B cell (primary cell): ENCODE data around the gene GPC2. TPM values are rescaled to one million over a fixed set of nuclear protein-coding genes. Genes with fewer than 3 reads are reported as not detected.
A peak's percentile ranks its signal among the peaks of the same experiment; 100 is the strongest.

ENCODE experiments used
- ATAC-seq: fragments of 200-7000 bp; cut with Tn5 transposase; one replicate; pipeline ENCODE4 v1.10.0; 2021; ENCODE audit warnings: low read depth, mild to moderate bottlenecking, moderate number of reproducible peaks, moderate library complexity
- CTCF ChIA-PET: fragments of 350-600 bp; sonication (Branson Sonifier 250); formaldehyde crosslinking; loops from one replicate; lab custom pipeline; 2021; ENCODE audit warnings: antibody characterized with exemption, inconsistent platforms; lab: Charles Lee
- POLR2A ChIA-PET: fragments of 350-600 bp; sonication (Branson Sonifier 250); formaldehyde crosslinking; loops from one replicate; lab custom pipeline; 2021; ENCODE audit warnings: antibody characterized with exemption; lab: Charles Lee
- DNase-seq: peaks from one replicate; pipeline ENCODE4 v3.0.0; 2013
- H2AFZ ChIP-seq: 2 replicates; pipeline ENCODE4 v1.6.1; 2012; ENCODE audit warnings: mild to moderate bottlenecking, low read depth, low read length; ENCODE audit not compliant: insufficient read depth, poor library complexity, severe bottlenecking
- H3K27ac ChIP-seq, 2 donors: 1 replicate in 1 of 2; 2 replicates in 1 of 2; pipeline ENCODE4 v1.5.1; 2012 to 2013; ENCODE audit warnings: low read length in 2 of 2, mild to moderate bottlenecking in 2 of 2, moderate library complexity in 1 of 2
- H3K27me3 ChIP-seq, 4 experiments: fragments of 200-600 bp in 1 of 4; sonication (generic) in 1 of 4; replicated peaks in 1 of 4; 1 replicate in 2 of 4; 2 replicates in 2 of 4; pipeline versions ENCODE4 v1.6.1 to v1.7.0; 2013 to 2016; ENCODE audit warnings: low read length in 3 of 4, mild to moderate bottlenecking in 2 of 4, mixed read lengths in 1 of 4, moderate library complexity in 1 of 4; ENCODE audit not compliant: insufficient read depth in 4 of 4, control insufficient read depth in 3 of 4; ENCODE audit errors: control extremely low read depth in 1 of 4
- H3K36me3 ChIP-seq, 2 experiments: replicated peaks in 1 of 2; 1 replicate in 1 of 2; 2 replicates in 1 of 2; pipeline versions ENCODE4 v1.6.1 to v1.7.1; 2013; ENCODE audit warnings: low read length in 1 of 2; ENCODE audit not compliant: insufficient read depth in 2 of 2, control insufficient read depth in 1 of 2; ENCODE audit errors: control extremely low read depth in 1 of 2, extremely low read depth in 1 of 2
- H3K4me1 ChIP-seq, 2 donors: fragments of 200-600 bp in 1 of 2; sonication (generic) in 1 of 2; 1 replicate in 1 of 2; 2 replicates in 1 of 2; pipeline versions ENCODE4 v1.5.1 to v1.6.1; 2013 to 2017; ENCODE audit warnings: low read length in 2 of 2; ENCODE audit not compliant: control insufficient read depth in 2 of 2, insufficient read depth in 2 of 2
- H3K4me2 ChIP-seq: replicated peaks from 2 replicates; pipeline ENCODE3; 2012; ENCODE audit warnings: mild to moderate bottlenecking, low read depth, low read length; ENCODE audit not compliant: poor library complexity, severe bottlenecking
- H3K4me3 ChIP-seq, 5 experiments: fragments of 200-600 bp in 1 of 5; sonication (generic) in 1 of 5; 1 replicate in 3 of 5; 2 replicates in 2 of 5; pipeline versions ENCODE4 v1.5.1 to v1.7.0; 2011 to 2016; ENCODE audit warnings: low read length in 4 of 5, mild to moderate bottlenecking in 4 of 5, low read depth in 2 of 5, control low read depth in 1 of 5, moderate library complexity in 1 of 5; ENCODE audit not compliant: insufficient read depth in 1 of 5; ENCODE audit errors: control extremely low read depth in 1 of 5, extremely low read depth in 1 of 5
- H3K79me2 ChIP-seq: fragments of 200-600 bp; sonication (generic); one replicate; pipeline ENCODE4 v1.6.0; 2016; ENCODE audit warnings: low read length; ENCODE audit not compliant: control insufficient read depth, insufficient read depth
- H3K9ac ChIP-seq: fragments of 200-600 bp; sonication (generic); 2 replicates; pipeline ENCODE4 v1.6.1; 2017; ENCODE audit warnings: mild to moderate bottlenecking, low read length, moderate library complexity
- H3K9me3 ChIP-seq, 3 donors: one replicate each; pipeline versions ENCODE4 v1.6.1 to v1.7.1; 2013; ENCODE audit warnings: low read length in 2 of 3; ENCODE audit not compliant: control insufficient read depth in 2 of 3, insufficient read depth in 1 of 3; ENCODE audit errors: control extremely low read depth in 1 of 3
- H4K20me1 ChIP-seq: 2 replicates; pipeline ENCODE4 v1.6.0; 2012; ENCODE audit warnings: mild to moderate bottlenecking, low read length; ENCODE audit not compliant: insufficient read depth, control insufficient read depth, poor library complexity, severe bottlenecking
- H3K27ac Mint-ChIP-seq: one replicate; pipeline ENCODE4 v1.8.0; 2021; ENCODE audit warnings: mixed read lengths
- H3K27me3 Mint-ChIP-seq: one replicate; pipeline ENCODE4 v1.8.0; 2021; ENCODE audit warnings: mixed read lengths
- H3K4me1 Mint-ChIP-seq: one replicate; pipeline ENCODE4 v1.8.0; 2021; ENCODE audit warnings: mixed read lengths
- H3K4me3 Mint-ChIP-seq: one replicate; pipeline ENCODE4 v1.8.0; 2021; ENCODE audit warnings: mixed read lengths
- H3K9me3 Mint-ChIP-seq: one replicate; pipeline ENCODE4 v1.8.0; 2022; ENCODE audit warnings: mixed read lengths; ENCODE audit not compliant: insufficient read depth
- CTCF ChIP-seq: fragments of 200-600 bp; IDR thresholded peaks from one replicate; pipeline ENCODE4 v1.8.0; 2022; ENCODE audit warnings: antibody characterized with exemption, mild to moderate bottlenecking
- EZH2 ChIP-seq: IDR thresholded peaks from 2 replicates; pipeline ENCODE4 v1.6.1; 2012; ENCODE audit warnings: borderline replicate concordance, low read depth, mild to moderate bottlenecking, moderate library complexity, low read length; ENCODE audit not compliant: insufficient read depth, poor library complexity, severe bottlenecking
- WGBS: methylation state at CpG from one replicate; pipeline ENCODE4 v1.1.5; 2013; ENCODE audit warnings: missing lambda C conversion rate; ENCODE audit not compliant: insufficient coverage; 5-methylcytosine and 5-hydroxymethylcytosine counted together
- intact Hi-C: fragments of 100-400 bp; cut with micrococcal nuclease; formaldehyde crosslinking; loops from one replicate; pipeline ENCODE4 v1.10.0; 2022
- polyA plus RNA-seq: library from polyadenylated mRNA; depleted of rRNA; stranded (reverse); fragments of >200 nt; gene quantifications from 2 replicates; pipeline ENCODE4 v1.2.3, GENCODE V29; 2012
- total RNA-seq, 2 donors: library from RNA; stranded (reverse); fragments of 120-200 nt in 1 of 2; gene quantifications; 1 replicate in 1 of 2; 2 replicates in 1 of 2; pipeline versions ENCODE4 v1.2.3 to v1.2.4, GENCODE V29; 2013 to 2022

GPC2 gene
- total and polyA plus RNA-seq, 2 donors (not counting 1 experiment from before 2014, with no cell fraction given) = 3.9 to 4.1 TPM

- intact Hi-C loops = loop anchor here (5.0 kb wide), 1 partner anchor 37 kb away; no protein-coding TSS in a partner anchor
- TF ChIP-seq EZH2 = no peak
- TF ChIP-seq CTCF = no peak
- Histone ChIP-seq H3K27me3 (peaks cover 0 to 13% (median 8%) of the 10 kb centered on the region in 4 experiments), H3K27ac (no peak overlapping the region), H4K20me1 (no peaks in the 10 kb centered on the region), H2AFZ (no peak overlapping the region), H3K9ac (no peak overlapping the region), H3K79me2 (no peaks in the 10 kb centered on the region), H3K36me3 (no peaks in the 10 kb centered on the region), H3K9me3 (peaks cover 0 to 15% (median 6%) of the 10 kb centered on the region in 3 donors), H3K4me2 (no peak overlapping the region), H3K4me3 (no peak overlapping the region), H3K4me1 (peaks cover 21 to 30% of the 10 kb centered on the region in 2 donors)
- ChIA-PET POLR2A (interaction anchor here (0.6 to 0.7 kb wide), 2 partner anchors 18 to 276 kb away, joined by 3 to 4 read pairs; no protein-coding TSS in a partner anchor), CTCF (interaction anchor here (0.7 to 1.7 kb wide), 2 partner anchors 9 to 14 kb away, joined by 3 to 7 read pairs; no protein-coding TSS in a partner anchor)
- Mint-ChIP-seq H3K27ac (peak overlapping the region; percentile 0), H3K27me3 (peaks cover 9% of the 10 kb centered on the region), H3K4me1 (peaks cover 30% of the 10 kb centered on the region), H3K4me3 (peak overlapping the region; percentile 33), H3K9me3 (no peaks in the 10 kb centered on the region)
- no peak for ATAC-seq
- DNase-seq = no peak
- WGBS = 92% methylated on average over 12 of the region's 14 CpGs
These were observed 1.8 kb downstream of the GPC2 start for GRCh38 chr7:100175296-100175935.

- Histone ChIP-seq H3K27ac (no peak overlapping the region), H3K27me3 (peaks cover 0 to 22% (median 14%) of the 10 kb centered on the region in 4 experiments), H3K36me3 (no peaks in the 10 kb centered on the region), H4K20me1 (peaks cover 5% of the 10 kb centered on the region), H3K79me2 (no peaks in the 10 kb centered on the region), H2AFZ (no peak overlapping the region), H3K4me3 (no peak overlapping the region), H3K9me3 (peaks cover 0 to 14% (median 6%) of the 10 kb centered on the region in 3 donors), H3K9ac (no peak overlapping the region), H3K4me2 (no peak overlapping the region), H3K4me1 (peaks cover 26 to 30% of the 10 kb centered on the region in 2 donors)
- ATAC-seq (no peak), DNase-seq (no peak)
- Mint-ChIP-seq H3K4me3 (no peak overlapping the region), H3K9me3 (no peaks in the 10 kb centered on the region), H3K4me1 (peaks cover 31% of the 10 kb centered on the region), H3K27ac (no peak overlapping the region), H3K27me3 (peaks cover 15% of the 10 kb centered on the region)
- POLR2A ChIA-PET = interaction anchor here (0.6 kb wide), 1 partner anchor 277 kb away, joined by 3 read pairs; no protein-coding TSS in a partner anchor
- CTCF ChIA-PET = no interaction called here
- 100% methylated on average over 3 of the region's 5 CpGs for WGBS
- intact Hi-C loops = no loop called here
- TF ChIP-seq CTCF (no peak), EZH2 (no peak)
These were observed 2.6 kb downstream of the GPC2 start for GRCh38 chr7:100174582-100174981.
